ENCODE results near the gene LMCD1.

DNA sequence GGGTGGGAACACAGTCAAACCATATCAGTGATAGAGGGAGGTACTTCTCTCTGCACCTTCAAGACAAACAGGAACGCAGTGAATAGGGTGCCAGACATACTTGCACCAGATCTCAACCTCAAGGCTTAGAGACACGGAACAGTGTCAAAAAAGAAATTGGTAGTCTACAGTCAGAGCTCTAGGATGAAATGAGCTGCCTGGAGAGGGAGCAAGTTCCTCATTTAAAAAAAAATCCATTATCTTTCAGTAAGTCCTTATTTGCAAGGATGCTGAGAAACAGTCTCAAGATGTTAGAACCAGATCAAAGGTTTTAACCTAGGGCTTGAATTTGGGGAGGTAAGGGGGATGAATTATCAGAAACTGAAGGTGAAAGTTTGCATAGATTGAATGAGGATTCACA is 20.2 kb upstream of the LMCD1 start:
- no peak for TF ChIP-seq POLR2AphosphoS5 (IDR thresholded peaks at IDR 0.05; ENCODE audit: low read depth, low read length)
- TF ChIP-seq TAF1 (IDR thresholded peaks at IDR 0.05; ENCODE audit: borderline replicate concordance, insufficient read depth, low read length) = no peak
- TF ChIP-seq SIN3A (IDR thresholded peaks at IDR 0.05; ENCODE audit: borderline replicate concordance, insufficient read depth, low read length) = no peak
- no peak for TF ChIP-seq FOXP2 (optimal IDR thresholded peaks at IDR 0.05; ENCODE audit: borderline replicate concordance, extremely low read depth, extremely low read length, insufficient read depth)

All from PFSK-1 (cell line).